Measurements from ENCODE around the gene RBBP5.

GRCh38 chr1:205147191-205147835, 25.5 kb upstream of the RBBP5 start:
- TF ChIP-seq, protein P1, sequence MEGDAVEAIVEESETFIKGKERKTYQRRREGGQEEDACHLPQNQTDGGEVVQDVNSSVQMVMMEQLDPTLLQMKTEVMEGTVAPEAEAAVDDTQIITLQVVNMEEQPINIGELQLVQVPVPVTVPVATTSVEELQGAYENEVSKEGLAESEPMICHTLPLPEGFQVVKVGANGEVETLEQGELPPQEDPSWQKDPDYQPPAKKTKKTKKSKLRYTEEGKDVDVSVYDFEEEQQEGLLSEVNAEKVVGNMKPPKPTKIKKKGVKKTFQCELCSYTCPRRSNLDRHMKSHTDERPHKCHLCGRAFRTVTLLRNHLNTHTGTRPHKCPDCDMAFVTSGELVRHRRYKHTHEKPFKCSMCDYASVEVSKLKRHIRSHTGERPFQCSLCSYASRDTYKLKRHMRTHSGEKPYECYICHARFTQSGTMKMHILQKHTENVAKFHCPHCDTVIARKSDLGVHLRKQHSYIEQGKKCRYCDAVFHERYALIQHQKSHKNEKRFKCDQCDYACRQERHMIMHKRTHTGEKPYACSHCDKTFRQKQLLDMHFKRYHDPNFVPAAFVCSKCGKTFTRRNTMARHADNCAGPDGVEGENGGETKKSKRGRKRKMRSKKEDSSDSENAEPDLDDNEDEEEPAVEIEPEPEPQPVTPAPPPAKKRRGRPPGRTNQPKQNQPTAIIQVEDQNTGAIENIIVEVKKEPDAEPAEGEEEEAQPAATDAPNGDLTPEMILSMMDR (conservative IDR thresholded peaks at IDR 0.05): no peak
- TF ChIP-seq EZH2 (IDR thresholded peaks at IDR 0.05; ENCODE audit: low read depth): no peak
